CD14-positive monocyte (primary cell): ENCODE results near the gene LRRC49. TPM values are rescaled to one million over a fixed set of nuclear protein-coding genes. Genes with fewer than 3 reads are reported as not detected.
"Not testable (repeated sequence)": the region's sequence is repeated elsewhere in the genome, so short reads cannot be mapped to it uniquely, and the experiment has no call there.

Source experiments
- DNase-seq, 3 donors: peaks; one replicate each; pipeline ENCODE4 v3.0.0-alpha.2; 2011 to 2022
- H2AFZ ChIP-seq: 2 replicates; pipeline ENCODE4 v1.6.0; 2012; ENCODE audit warnings: mild to moderate bottlenecking, low read depth, low read length, inconsistent platforms; ENCODE audit not compliant: insufficient read depth, poor library complexity, severe bottlenecking
- H3K27ac ChIP-seq, 2 donors: 1 replicate in 1 of 2; 2 replicates in 1 of 2; pipeline ENCODE4 v1.5.1; 2012 to 2013; ENCODE audit warnings: low read length in 2 of 2, control low read depth in 1 of 2, inconsistent platforms in 1 of 2, low read depth in 1 of 2, mild to moderate bottlenecking in 1 of 2
- H3K27me3 ChIP-seq, 2 donors: one replicate each; pipeline versions ENCODE4 v1.6.0 to v1.6.1; 2011 to 2013; ENCODE audit warnings: low read length in 2 of 2; ENCODE audit not compliant: control insufficient read depth in 2 of 2, insufficient read depth in 2 of 2
- H3K36me3 ChIP-seq, 2 donors: replicated peaks in 1 of 2; 1 replicate in 1 of 2; 2 replicates in 1 of 2; pipeline versions ENCODE4 v1.5.1 to v1.6.1; 2012 to 2013; ENCODE audit warnings: low read length in 2 of 2, control low read depth in 1 of 2, inconsistent platforms in 1 of 2, mild to moderate bottlenecking in 1 of 2; ENCODE audit not compliant: insufficient read depth in 2 of 2, control insufficient read depth in 1 of 2
- H3K4me1 ChIP-seq, 2 donors: 1 replicate in 1 of 2; 2 replicates in 1 of 2; pipeline versions ENCODE4 v1.5.1 to v1.6.1; 2012 to 2013; ENCODE audit warnings: low read length in 2 of 2, control low read depth in 1 of 2, inconsistent platforms in 1 of 2, mild to moderate bottlenecking in 1 of 2, moderate library complexity in 1 of 2; ENCODE audit not compliant: insufficient read depth in 2 of 2, control insufficient read depth in 1 of 2
- H3K4me2 ChIP-seq: replicated peaks from 2 replicates; pipeline ENCODE3; 2012; ENCODE audit warnings: low read length, moderate library complexity, mild to moderate bottlenecking; ENCODE audit not compliant: poor library complexity, severe bottlenecking; ENCODE audit errors: extremely low read depth
- H3K4me3 ChIP-seq, 3 experiments: fragments of 200-600 bp in 1 of 3; sonication (generic) in 1 of 3; replicated peaks in 1 of 3; 1 replicate in 2 of 3; 2 replicates in 1 of 3; pipeline ENCODE4 v1.5.1; 2011 to 2013; ENCODE audit warnings: low read length in 3 of 3, mild to moderate bottlenecking in 3 of 3, control low read depth in 2 of 3, low read depth in 2 of 3, inconsistent platforms in 1 of 3, moderate library complexity in 1 of 3
- H3K79me2 ChIP-seq: 2 replicates; pipeline ENCODE4 v1.6.0; 2012; ENCODE audit warnings: mild to moderate bottlenecking, control low read depth, inconsistent platforms, low read length, moderate library complexity; ENCODE audit not compliant: insufficient read depth
- H3K9ac ChIP-seq: 2 replicates; pipeline ENCODE4 v1.6.0; 2017; ENCODE audit warnings: low read length, mild to moderate bottlenecking; ENCODE audit not compliant: insufficient read depth, poor library complexity, severe bottlenecking
- H3K9me3 ChIP-seq, 2 donors: replicated peaks in 1 of 2; 1 replicate in 1 of 2; 2 replicates in 1 of 2; pipeline versions ENCODE4 v1.5.1 to v1.6.1; 2012 to 2013; ENCODE audit warnings: low read length in 2 of 2, control low read depth in 1 of 2; ENCODE audit not compliant: control insufficient read depth in 1 of 2, insufficient read depth in 1 of 2
- H4K20me1 ChIP-seq: 2 replicates; pipeline ENCODE4 v1.6.0; 2012; ENCODE audit warnings: mild to moderate bottlenecking, low read length, control low read depth, moderate library complexity; ENCODE audit not compliant: insufficient read depth
- H3K27ac Mint-ChIP-seq, 7 donors: one replicate each; pipeline ENCODE4 v1.8.0; 2020; ENCODE audit warnings: mild to moderate bottlenecking in 7 of 7, mixed read lengths in 7 of 7, moderate library complexity in 6 of 7, inconsistent platforms in 2 of 7
- H3K27me3 Mint-ChIP-seq, 3 donors: one replicate each; pipeline ENCODE4 v1.8.0; 2021 to 2022; ENCODE audit warnings: low read depth in 3 of 3, mild to moderate bottlenecking in 3 of 3, mixed read lengths in 3 of 3, moderate library complexity in 3 of 3, inconsistent platforms in 1 of 3
- H3K36me3 Mint-ChIP-seq, 2 donors: one replicate each; pipeline ENCODE4 v1.8.0; 2020; ENCODE audit warnings: mixed read lengths in 2 of 2, inconsistent platforms in 1 of 2, mild to moderate bottlenecking in 1 of 2
- H3K4me1 Mint-ChIP-seq: one replicate; pipeline ENCODE4 v1.8.0; 2020; ENCODE audit warnings: mild to moderate bottlenecking, mixed read lengths
- H3K4me3 Mint-ChIP-seq, 2 donors: one replicate each; pipeline ENCODE4 v1.8.0; 2020; ENCODE audit warnings: mild to moderate bottlenecking in 2 of 2, mixed read lengths in 2 of 2, moderate library complexity in 1 of 2
- H3K9me3 Mint-ChIP-seq, 7 donors: one replicate each; pipeline ENCODE4 v1.8.0; 2020 to 2022; ENCODE audit warnings: mixed read lengths in 7 of 7, mild to moderate bottlenecking in 6 of 7, moderate library complexity in 6 of 7, inconsistent platforms in 2 of 7
- WGBS: methylation state at CpG from one replicate; pipeline ENCODE4 v1.1.5; 2013; ENCODE audit warnings: missing lambda C conversion rate; ENCODE audit not compliant: insufficient coverage; 5-methylcytosine and 5-hydroxymethylcytosine counted together
- intact Hi-C, 2 donors: fragments of 100-400 bp; cut with micrococcal nuclease; formaldehyde crosslinking; loops; one replicate each; pipeline versions ENCODE4 v1.15.0 to v1.15.1; 2023
- polyA plus RNA-seq, 3 donors: library from polyadenylated mRNA; depleted of rRNA in 1 of 3; unstranded in 2 of 3; stranded (reverse) in 1 of 3; fragments of 300-500 nt in 2 of 3; fragments of >200 nt in 1 of 3; fragmentation: Illumina TruSeq in 2 of 3; gene quantifications; 1 replicate in 2 of 3; 2 replicates in 1 of 3; pipeline ENCODE4 v1.2.3, GENCODE V29; 2012 to 2021
- TF ChIP-seq, protein P1 (sequence below): fragments of 200-600 bp; IDR thresholded peaks from one replicate; pipeline ENCODE4 v1.8.0; 2022; ENCODE audit warnings: antibody characterized with exemption, mild to moderate bottlenecking

Gene LRRC49
- polyA plus RNA-seq, 3 donors = 0.08 to 0.51 (median 0.24) TPM

DNA sequence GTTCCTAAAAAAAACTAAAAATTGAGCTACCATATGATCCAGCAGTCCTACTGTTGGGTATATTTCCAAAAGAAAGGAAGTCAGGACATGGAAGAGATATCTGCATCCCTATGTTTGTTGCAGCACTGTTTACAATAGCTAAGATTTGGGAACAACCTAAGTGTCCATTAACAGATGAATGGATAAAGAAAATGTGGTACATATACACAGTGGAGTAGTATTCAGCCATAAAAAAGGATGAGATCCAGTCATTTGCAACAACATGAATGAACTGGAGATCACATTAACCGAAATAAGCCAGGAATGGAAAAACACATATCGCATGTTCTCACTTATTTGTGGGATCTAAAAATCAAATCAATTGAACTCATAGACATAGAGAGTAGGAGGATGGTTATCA is 29.5 kb downstream of the LRRC49 start:
- no peak for DNase-seq
- peaks cover 8 to 11% of the 10 kb centered on the region in 2 donors for H3K9me3 ChIP-seq
- WGBS = no CpG with 5 or more reads among the region's 2 CpGs

DNA sequence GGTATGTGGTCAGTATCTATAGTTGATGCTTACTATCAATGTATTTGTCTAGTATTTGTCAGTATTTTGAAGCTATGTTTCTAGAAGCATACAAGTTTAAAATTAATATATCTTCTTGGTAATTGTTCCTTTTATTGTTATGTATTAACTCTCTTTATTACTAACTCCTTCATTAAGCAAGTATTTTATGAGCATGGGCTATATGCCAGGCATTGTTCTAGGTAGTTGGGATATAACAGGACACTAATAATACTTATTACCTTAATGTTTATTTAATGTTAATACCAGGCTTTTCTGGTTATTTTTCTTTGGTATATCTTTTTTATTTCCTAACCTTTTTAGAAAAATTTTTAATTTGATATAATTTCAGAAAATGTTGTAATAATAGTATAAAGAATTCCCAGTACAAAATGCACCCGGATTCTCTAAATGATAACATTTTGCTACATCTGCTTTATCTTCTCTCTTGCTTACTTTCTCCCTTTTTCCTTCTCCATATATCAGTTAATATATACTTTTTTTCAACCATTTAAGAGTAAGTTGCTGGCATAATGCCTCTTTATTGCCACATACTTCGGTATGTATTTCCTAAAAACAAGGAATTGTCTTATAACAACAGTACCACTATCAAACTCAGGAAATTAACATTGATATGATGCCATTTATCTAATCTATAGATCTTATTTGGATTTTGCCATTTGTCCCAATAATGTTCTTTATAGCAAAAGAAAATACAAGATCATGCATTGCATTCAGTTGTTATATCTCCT is 30.9 kb downstream of the LRRC49 start:
- WGBS = no CpG with 5 or more reads among the region's 2 CpGs
- no peaks in the 10 kb centered on the region for H3K79me2 ChIP-seq
- intact Hi-C loops = no loop called here

More for the DNA sequence above, 29.5 kb downstream of the LRRC49 start:
- H2AFZ ChIP-seq = no peak overlapping the region
- no peak overlapping the region for H3K4me3 ChIP-seq
- H3K4me1 Mint-ChIP-seq = peaks cover 11% of the 10 kb centered on the region
- no peak overlapping the region for H3K27ac Mint-ChIP-seq
- H4K20me1 ChIP-seq = no peaks in the 10 kb centered on the region
- H3K4me2 ChIP-seq = no peak overlapping the region
- H3K27me3 Mint-ChIP-seq = peaks cover 1 to 7% (median 4%) of the 10 kb centered on the region in 3 donors
- TF ChIP-seq, protein P1, sequence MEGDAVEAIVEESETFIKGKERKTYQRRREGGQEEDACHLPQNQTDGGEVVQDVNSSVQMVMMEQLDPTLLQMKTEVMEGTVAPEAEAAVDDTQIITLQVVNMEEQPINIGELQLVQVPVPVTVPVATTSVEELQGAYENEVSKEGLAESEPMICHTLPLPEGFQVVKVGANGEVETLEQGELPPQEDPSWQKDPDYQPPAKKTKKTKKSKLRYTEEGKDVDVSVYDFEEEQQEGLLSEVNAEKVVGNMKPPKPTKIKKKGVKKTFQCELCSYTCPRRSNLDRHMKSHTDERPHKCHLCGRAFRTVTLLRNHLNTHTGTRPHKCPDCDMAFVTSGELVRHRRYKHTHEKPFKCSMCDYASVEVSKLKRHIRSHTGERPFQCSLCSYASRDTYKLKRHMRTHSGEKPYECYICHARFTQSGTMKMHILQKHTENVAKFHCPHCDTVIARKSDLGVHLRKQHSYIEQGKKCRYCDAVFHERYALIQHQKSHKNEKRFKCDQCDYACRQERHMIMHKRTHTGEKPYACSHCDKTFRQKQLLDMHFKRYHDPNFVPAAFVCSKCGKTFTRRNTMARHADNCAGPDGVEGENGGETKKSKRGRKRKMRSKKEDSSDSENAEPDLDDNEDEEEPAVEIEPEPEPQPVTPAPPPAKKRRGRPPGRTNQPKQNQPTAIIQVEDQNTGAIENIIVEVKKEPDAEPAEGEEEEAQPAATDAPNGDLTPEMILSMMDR = no peak
- H3K9ac ChIP-seq = no peak overlapping the region
- H3K79me2 ChIP-seq = no peaks in the 10 kb centered on the region
- H3K36me3 ChIP-seq = no peaks in the 10 kb centered on the region
- H3K27ac ChIP-seq = no peak overlapping the region
- no peak overlapping the region for H3K4me3 Mint-ChIP-seq
- H3K27me3 ChIP-seq = no peaks in the 10 kb centered on the region
- peaks cover 0 to 15% (median 10%) of the 10 kb centered on the region in 7 donors for H3K9me3 Mint-ChIP-seq
- intact Hi-C loops = no loop called here
- H3K4me1 ChIP-seq = no peaks in the 10 kb centered on the region
- no peaks in the 10 kb centered on the region for H3K36me3 Mint-ChIP-seq

DNA sequence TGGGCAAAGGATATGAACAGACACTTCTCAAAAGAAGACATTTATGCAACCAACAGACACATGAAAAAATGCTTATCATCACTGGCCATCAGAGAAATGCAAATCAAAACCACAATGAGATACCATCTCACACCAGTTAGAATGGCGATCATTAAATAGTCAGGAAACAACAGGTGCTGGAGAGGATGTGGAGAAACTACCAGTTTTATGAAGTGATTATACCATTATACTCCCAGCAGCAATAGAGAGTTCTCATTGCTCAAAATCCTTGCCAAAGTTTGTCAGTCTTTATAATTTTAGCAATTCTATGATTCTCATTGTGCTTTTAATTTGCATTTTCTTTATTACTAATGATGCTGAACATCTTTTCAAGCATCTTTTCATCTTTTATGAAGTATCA is 34.3 kb downstream of the LRRC49 start:
- H4K20me1 ChIP-seq, H3K36me3 ChIP-seq, H3K4me3 Mint-ChIP-seq, H3K9me3 ChIP-seq, H3K4me3 ChIP-seq, H3K4me2 ChIP-seq, H2AFZ ChIP-seq, H3K27me3 ChIP-seq, H3K36me3 Mint-ChIP-seq, H3K9ac ChIP-seq, H3K27ac ChIP-seq, DNase-seq, H3K27me3 Mint-ChIP-seq, H3K27ac Mint-ChIP-seq, H3K9me3 Mint-ChIP-seq, intact Hi-C loops, H3K79me2 ChIP-seq, H3K4me1 Mint-ChIP-seq, H3K4me1 ChIP-seq: not testable (repeated sequence)
- no CpG with 5 or more reads among the region's 1 CpG for WGBS

More for the DNA sequence above, 30.9 kb downstream of the LRRC49 start:
- no peaks in the 10 kb centered on the region for H4K20me1 ChIP-seq
- H3K9me3 ChIP-seq = no peaks in the 10 kb centered on the region
- TF ChIP-seq, protein P1 = no peak
- no peak for DNase-seq
- H3K4me2 ChIP-seq = no peak overlapping the region
- Mint-ChIP-seq H3K27me3 (peaks cover 0 to 6% (median 5%) of the 10 kb centered on the region in 3 donors), H3K36me3 (no peaks in the 10 kb centered on the region), H3K9me3 (peaks cover 0 to 7% (median 3%) of the 10 kb centered on the region in 7 donors), H3K27ac (no peak overlapping the region), H3K4me3 (no peak overlapping the region), H3K4me1 (peaks cover 11% of the 10 kb centered on the region)
- no peak overlapping the region for H3K4me3 ChIP-seq
- no peaks in the 10 kb centered on the region for H3K36me3 ChIP-seq
- no peak overlapping the region for H2AFZ ChIP-seq
- no peak overlapping the region for H3K9ac ChIP-seq
- H3K4me1 ChIP-seq = no peaks in the 10 kb centered on the region
- H3K27me3 ChIP-seq = no peaks in the 10 kb centered on the region
- no peak overlapping the region for H3K27ac ChIP-seq
